ENCODE measurements around the gene TBC1D3C.
"Not testable (repeated sequence)": the region's sequence is repeated elsewhere in the genome, so short reads cannot be mapped to it uniquely, and the experiment has no call there.

The TBC1D3C gene

DNA sequence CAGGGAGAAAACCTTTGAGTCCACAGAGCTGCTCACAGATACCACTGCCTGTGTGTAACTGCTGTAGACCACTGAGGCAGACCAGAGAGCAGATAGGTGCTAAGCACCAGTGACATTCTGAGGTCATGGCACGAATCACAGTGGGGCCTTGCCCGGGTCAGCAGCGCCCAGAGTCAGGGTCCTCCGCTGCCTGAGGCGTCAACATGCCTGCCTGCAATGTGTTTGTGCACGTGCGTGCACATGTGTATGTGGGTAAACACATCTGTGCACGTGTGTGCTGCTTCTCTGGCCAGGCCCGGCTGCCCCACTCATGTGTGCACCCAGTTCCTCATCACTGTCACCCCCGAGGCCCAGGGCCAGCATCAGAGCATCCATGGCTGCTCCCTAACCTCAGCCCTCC lies at the start of gene TBC1D3C:
Gene TBC1D3C, minus strand, starts transcription at position 101 of the 400 bp plus-strand sequence. CDS start 1,568 bp downstream, outside the sequence.
- not testable (repeated sequence) for DNase-seq (ENCODE audit: extremely low read depth, low read depth)

DNA sequence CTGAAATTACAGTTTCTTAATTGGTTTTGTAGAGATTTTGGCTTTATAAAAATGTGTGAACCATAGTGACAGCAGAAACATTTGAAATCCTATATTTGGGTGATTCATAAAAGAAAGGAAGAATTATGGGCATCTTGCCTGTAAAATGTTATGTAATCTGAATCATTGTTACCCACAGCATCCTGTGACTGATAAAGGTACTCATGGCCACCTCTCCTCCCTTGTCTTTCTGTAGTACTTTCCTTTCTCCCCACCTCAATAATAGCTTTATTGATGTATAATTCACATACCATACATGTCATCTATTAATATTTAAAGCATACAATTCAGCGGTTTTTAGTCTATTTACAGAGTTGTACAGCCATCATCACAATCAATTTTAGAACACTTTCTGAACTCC lies 30.8 kb upstream of the TBC1D3C start:
- H3K4me3 ChIP-seq (replicated peaks; ENCODE audit: low read depth, low read length); DNase-seq (ENCODE audit: extremely low read depth, low read depth): not testable (repeated sequence)

More for the DNA sequence above, at the start of gene TBC1D3C:
- H3K4me3 ChIP-seq (replicated peaks; ENCODE audit: low read depth, low read length): not testable (repeated sequence)

DNA sequence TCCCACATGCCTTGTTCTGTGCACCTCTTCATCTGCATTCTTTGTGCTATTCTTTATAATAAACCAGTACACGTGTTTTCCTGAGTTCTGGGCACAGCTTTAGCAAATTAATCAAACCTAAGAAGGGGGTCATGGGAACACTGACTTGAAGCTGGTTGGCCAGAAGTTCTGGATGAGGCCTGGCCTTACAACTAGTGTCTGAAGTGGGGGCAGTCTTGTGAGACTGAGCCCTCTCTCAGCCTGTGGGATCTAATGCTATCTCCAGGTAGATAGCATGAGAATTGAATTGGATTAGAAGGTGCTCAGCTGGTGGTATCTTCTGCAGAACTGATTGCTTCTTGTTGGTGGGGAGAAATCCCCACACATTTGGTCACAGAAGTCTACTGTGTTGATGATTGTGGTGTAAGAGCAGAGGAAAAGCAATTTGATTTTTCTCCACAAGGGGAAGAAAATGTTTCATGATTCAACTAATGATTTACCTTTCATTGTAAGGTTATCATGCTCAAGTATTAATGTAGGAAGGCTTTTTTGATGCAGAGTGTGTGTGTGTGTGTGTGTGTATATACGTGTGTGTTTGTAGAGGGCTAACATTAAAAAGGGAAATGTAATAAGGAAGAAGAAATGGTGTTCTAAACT lies 25.7 kb upstream of the TBC1D3C start:
- H3K4me3 ChIP-seq (replicated peaks; ENCODE audit: low read depth, low read length); DNase-seq (ENCODE audit: extremely low read depth, low read depth): not testable (repeated sequence)

GRCh38 chr17:38088120-38088519 lies 19.7 kb upstream of the TBC1D3C start:
- not testable (repeated sequence) for DNase-seq (ENCODE audit: extremely low read depth, low read depth); H3K4me3 ChIP-seq (replicated peaks; ENCODE audit: low read depth, low read length)

DNA sequence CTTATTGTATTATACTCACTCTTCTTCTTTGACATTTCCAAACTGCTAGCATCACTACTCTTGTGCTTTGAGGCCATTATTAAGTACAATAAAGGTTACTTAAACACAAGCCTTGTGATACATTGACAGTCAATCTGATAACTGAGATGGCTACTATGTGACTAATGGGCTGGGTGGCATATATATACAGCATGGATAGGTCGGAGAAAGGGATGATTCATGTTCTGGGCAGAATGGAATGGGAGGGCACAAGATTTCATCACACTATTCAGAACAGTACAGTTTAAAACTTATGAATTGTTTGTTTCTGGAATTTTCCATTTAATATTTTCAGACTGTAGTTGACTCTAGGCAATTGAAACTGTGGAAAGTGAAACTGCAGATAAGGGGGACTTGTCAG lies 18.9 kb upstream of the TBC1D3C start:
- DNase-seq (ENCODE audit: extremely low read depth, low read depth); H3K4me3 ChIP-seq (replicated peaks; ENCODE audit: low read depth, low read length): not testable (repeated sequence)

All from HFF-Myc (cell line).